HepG2 (cell line): ENCODE data around the gene UTP11. TPM values are rescaled to one million over a fixed set of nuclear protein-coding genes. Genes with fewer than 3 reads are reported as not detected.

Experiments used
- ATAC-seq: fragments of 200-7000 bp; cut with Tn5 transposase; 3 replicates; pipeline ENCODE4 v1.9.1; 2020; ENCODE audit warnings: mild to moderate bottlenecking, moderate library complexity
- BruUV-seq: library from RNA; stranded (reverse); fragments of 400-500 nt; replicated peaks from 2 replicates; lab custom pipeline; 2021; lab: Mats Ljungman, UMichigan
- CTCF ChIA-PET: fragments of 300-600 bp; formaldehyde crosslinking; extraction: SDS; loops from one replicate; lab custom pipeline; 2021; ENCODE audit warnings: low total read pairs, inconsistent platforms, low intra/inter-chr PET ratio; lab: Yijun Ruan, JAX
- POLR2A ChIA-PET: fragments of 350-600 bp; sonication (Branson Sonifier 250); formaldehyde crosslinking; loops from one replicate; lab custom pipeline; 2020; ENCODE audit warnings: antibody characterized with exemption, inconsistent platforms; lab: Yijun Ruan, JAX
- DNase-seq: peaks from one replicate; pipeline ENCODE4 v3.0.0-alpha.2; 2015; ENCODE audit warnings: low spot score
- FAIRE-seq: peaks from 3 replicates; lab custom pipeline; 2011; peaks lifted over from hg19 to GRCh38; lab: Jason Lieb, UNC
- H2AFZ ChIP-seq: one replicate; pipeline ENCODE4 v1.6.1; 2011; ENCODE audit warnings: low read length, inconsistent platforms
- H3K27ac ChIP-seq: fragments of 300-600 bp; 3 replicates; pipeline ENCODE4 v1.8.0; 2011; ENCODE audit warnings: mixed run types, mild to moderate bottlenecking, mixed read lengths, low read length, inconsistent platforms; ENCODE audit not compliant: insufficient read depth; ENCODE audit errors: extremely low read length
- H3K27me3 ChIP-seq, 2 experiments: fragments of 200-600 bp in 1 of 2; 2 replicates in 1 of 2; 3 replicates in 1 of 2; pipeline versions ENCODE4 v1.6.0 to v1.8.0; 2011; ENCODE audit warnings: low read length in 2 of 2, mild to moderate bottlenecking in 2 of 2, moderate library complexity in 2 of 2, inconsistent platforms in 1 of 2; ENCODE audit not compliant: insufficient read depth in 2 of 2, control insufficient read depth in 1 of 2
- H3K36me3 ChIP-seq, 2 experiments: fragments of 200-600 bp in 1 of 2; replicated peaks in 1 of 2; 2 replicates in 1 of 2; 3 replicates in 1 of 2; pipeline versions ENCODE4 v1.5.1 to v1.8.0; 2011; ENCODE audit warnings: low read length in 2 of 2, inconsistent platforms in 1 of 2; ENCODE audit not compliant: insufficient read depth in 2 of 2, control insufficient read depth in 1 of 2
- H3K4me1 ChIP-seq: 2 replicates; pipeline ENCODE4 v1.5.1; 2012; ENCODE audit warnings: low read length, inconsistent platforms; ENCODE audit not compliant: insufficient read depth
- H3K4me2 ChIP-seq: 2 replicates; pipeline ENCODE4 v1.6.0; 2011; ENCODE audit warnings: low read depth, low read length, inconsistent platforms
- H3K4me3 ChIP-seq, 3 experiments: fragments of 200-600 bp in 1 of 3; sonication (generic), shearing (Covaris generic) in 1 of 3; replicated peaks in 1 of 3; 2 replicates each; pipeline ENCODE4 v1.5.1; 2011 to 2016; ENCODE audit warnings: low read length in 3 of 3, inconsistent platforms in 2 of 3, low read depth in 2 of 3, mild to moderate bottlenecking in 2 of 3, control low read depth in 1 of 3, mixed read lengths in 1 of 3; ENCODE audit not compliant: insufficient read depth in 1 of 3
- H3K79me2 ChIP-seq: one replicate; pipeline ENCODE4 v1.6.1; 2011; ENCODE audit warnings: low read length, inconsistent platforms; ENCODE audit not compliant: insufficient read depth
- H3K9ac ChIP-seq: 2 replicates; pipeline ENCODE4 v1.6.0; 2011; ENCODE audit warnings: mild to moderate bottlenecking, low read depth, low read length, inconsistent platforms; ENCODE audit not compliant: insufficient read depth
- H3K9me3 ChIP-seq: 2 replicates; pipeline ENCODE4 v1.5.1; 2012; ENCODE audit warnings: mild to moderate bottlenecking, low read length
- H4K20me1 ChIP-seq: 2 replicates; pipeline ENCODE4 v1.6.0; 2011; ENCODE audit warnings: inconsistent platforms, mild to moderate bottlenecking, low read length, moderate library complexity; ENCODE audit not compliant: insufficient read depth
- AGO2 ChIP-seq: fragments of 200-400 bp; formaldehyde crosslinking; optimal IDR thresholded peaks from 2 replicates; pipeline ENCODE3; 2017; ENCODE audit warnings: mild to moderate bottlenecking, low read depth, low read length, moderate library complexity
- HMG20B ChIP-seq: conservative IDR thresholded peaks from 2 replicates; pipeline ENCODE4 v1.6.1; 2016; ENCODE audit warnings: missing genetic modification reagents, missing compliant biosample characterization
- MNT ChIP-seq: fragments of 450-650 bp; IDR thresholded peaks from 2 replicates; pipeline ENCODE4 v1.6.1; 2016
- MTERF4 ChIP-seq: sonication (generic); formaldehyde crosslinking; IDR thresholded peaks from 2 replicates; pipeline ENCODE4 v1.8.0; 2023; ENCODE audit warnings: mild to moderate bottlenecking, missing genetic modification reagents
- NFIC ChIP-seq: IDR thresholded peaks from 2 replicates; pipeline ENCODE4 v1.6.1; 2012; ENCODE audit warnings: mild to moderate bottlenecking, low read length, inconsistent platforms
- RAD21 ChIP-seq: fragments of 450-650 bp; formaldehyde crosslinking; IDR thresholded peaks from 2 replicates; pipeline ENCODE4 v1.5.0; 2020; ENCODE audit warnings: mild to moderate bottlenecking
- ZNF124 ChIP-seq: sonication (generic); formaldehyde crosslinking; IDR thresholded peaks from 2 replicates; pipeline ENCODE4 v1.4.0; 2020; ENCODE audit warnings: missing genetic modification reagents
- ZNF282 ChIP-seq: fragments of 450-650 bp; IDR thresholded peaks from 2 replicates; pipeline ENCODE4 v1.6.1; 2018; ENCODE audit not compliant: partially characterized antibody
- ZNF329 ChIP-seq: sonication (generic); formaldehyde crosslinking; IDR thresholded peaks from 2 replicates; pipeline ENCODE4 v1.9.0; 2021; ENCODE audit warnings: low read depth, mild to moderate bottlenecking, missing genetic modification reagents
- ZNF468 ChIP-seq: sonication (generic); formaldehyde crosslinking; IDR thresholded peaks from 2 replicates; pipeline ENCODE4 v1.8.0; 2022; ENCODE audit warnings: mild to moderate bottlenecking, moderate library complexity, missing genetic modification reagents
- ZNF616 ChIP-seq: sonication (generic); formaldehyde crosslinking; IDR thresholded peaks from 2 replicates; pipeline ENCODE4 v1.5.0; 2020; ENCODE audit warnings: low read depth, mild to moderate bottlenecking, missing genetic modification reagents
- ZNF7 ChIP-seq: IDR thresholded peaks from 2 replicates; pipeline ENCODE4 v1.6.1; 2016; ENCODE audit warnings: missing biosample characterization, missing genetic modification reagents
- ZNF777 ChIP-seq: sonication (generic); formaldehyde crosslinking; IDR thresholded peaks from 2 replicates; pipeline ENCODE4 v1.4.0; 2020; ENCODE audit warnings: missing genetic modification reagents
- WGBS: methylation state at CpG from one replicate; pipeline ENCODE4 v1.1.6; 2017; ENCODE audit warnings: low lambda C conversion rate; 5-methylcytosine and 5-hydroxymethylcytosine counted together
- in situ Hi-C: cut with HindIII; loops from 2 replicates; pipeline ENCODE4 v1.10.0; 2017; ENCODE audit warnings: low pct_unique_long_range_greater_than_20kb; ENCODE audit not compliant: extremely low pct_ligation_motif_present
- intact Hi-C: fragments of 100-400 bp; cut with micrococcal nuclease; formaldehyde crosslinking; loops from one replicate; pipeline ENCODE4 v1.10.0; 2022; ENCODE audit not compliant: unreplicated experiment
- polyA plus RNA-seq, 8 experiments: library from polyadenylated mRNA; depleted of rRNA in 3 of 8; stranded (reverse) in 7 of 8; unstranded in 1 of 8; fragments of >200 nt; fragmentation: Illumina TruSeq in 4 of 8; extraction: Trizol in 4 of 8; gene quantifications; 2 replicates each; pipeline versions ENCODE4 v1.2.1 to v1.2.3, GENCODE V29; 2011 to 2016; ENCODE audit warnings: low read depth in 4 of 8, missing spikeins in 1 of 8, mixed read lengths in 1 of 8; ENCODE audit not compliant: insufficient read depth in 1 of 8
- total RNA-seq, 5 experiments: library from RNA; depleted of rRNA; stranded (reverse); fragments of >200 nt; fragmentation: Illumina TruSeq; extraction: Trizol; gene quantifications; 2 replicates each; pipeline ENCODE4 v1.2.3, GENCODE V29; 2016; ENCODE audit warnings: low read depth in 1 of 5

Gene UTP11
- total and polyA plus RNA-seq, 2 of the 13 experiments (the other 11 are each of a cell fraction or from before 2014, with no cell fraction given) = 13.5 to 44.8 TPM

GRCh38 chr1:38018864-38019343 is 6.4 kb downstream of the UTP11 start (continued):
- TF ChIP-seq ZNF468 (CRISPR knock-in tag) (no peak), NFIC (no peak), MTERF4 (CRISPR knock-in tag) (no peak), MNT (no peak), AGO2 (no peak), ZNF282 (no peak)

- no peaks in the 10 kb centered on the region for H3K9me3 ChIP-seq
- in situ Hi-C loops = no loop called here
- ATAC-seq (no peak), FAIRE-seq (no peak), DNase-seq (no peak)
- no peak for TF ChIP-seq ZNF124
- TF ChIP-seq ZNF7 = no peak
- no peak for TF ChIP-seq ZNF777 (CRISPR knock-in tag)
- TF ChIP-seq RAD21 = no peak
- no peak for TF ChIP-seq ZNF616 (CRISPR knock-in tag)
- TF ChIP-seq ZNF329 = no peak
- no peak for TF ChIP-seq HMG20B
- intact Hi-C loops = no loop called here
- no peak overlapping the region for H2AFZ ChIP-seq
- peaks cover 8% of the 10 kb centered on the region for H3K79me2 ChIP-seq
- CTCF ChIA-PET = interaction anchor here (4.1 kb wide), 1 partner anchor 30 kb away, joined by 45 read pairs; the partner anchor contains the start of gene SF3A3
- H3K4me1 ChIP-seq = peaks cover 5% of the 10 kb centered on the region; the same call in 1 of the 2 replicates
- H4K20me1 ChIP-seq = no peaks in the 10 kb centered on the region; the same call in 1 of the 2 replicates
- no peak overlapping the region for H3K4me2 ChIP-seq
- H3K9ac ChIP-seq = no peak overlapping the region
- 94% methylated on average over 2 of the region's 2 CpGs for WGBS
- peaks cover 17 to 86% of the 10 kb centered on the region in 2 experiments for H3K36me3 ChIP-seq
- POLR2A ChIA-PET = no interaction called here
- no peaks in the 10 kb centered on the region for H3K27me3 ChIP-seq
- H3K4me3 ChIP-seq = no peak overlapping the region
- H3K27ac ChIP-seq = no peak overlapping the region
- BruUV-seq = no TSS peak
These were observed 7.9 kb downstream of the UTP11 start for GRCh38 chr1:38020396-38020795.
